GDM1 (cell line): ENCODE results near the gene RASA2.
"Not testable (repeated sequence)": the region's sequence is repeated elsewhere in the genome, so short reads cannot be mapped to it uniquely, and the experiment has no call there.

Experiments
- DNase-seq: peaks from one replicate; lab custom pipeline; 2025; lab: John Stamatoyannopoulos, UW

RASA2 gene

DNA sequence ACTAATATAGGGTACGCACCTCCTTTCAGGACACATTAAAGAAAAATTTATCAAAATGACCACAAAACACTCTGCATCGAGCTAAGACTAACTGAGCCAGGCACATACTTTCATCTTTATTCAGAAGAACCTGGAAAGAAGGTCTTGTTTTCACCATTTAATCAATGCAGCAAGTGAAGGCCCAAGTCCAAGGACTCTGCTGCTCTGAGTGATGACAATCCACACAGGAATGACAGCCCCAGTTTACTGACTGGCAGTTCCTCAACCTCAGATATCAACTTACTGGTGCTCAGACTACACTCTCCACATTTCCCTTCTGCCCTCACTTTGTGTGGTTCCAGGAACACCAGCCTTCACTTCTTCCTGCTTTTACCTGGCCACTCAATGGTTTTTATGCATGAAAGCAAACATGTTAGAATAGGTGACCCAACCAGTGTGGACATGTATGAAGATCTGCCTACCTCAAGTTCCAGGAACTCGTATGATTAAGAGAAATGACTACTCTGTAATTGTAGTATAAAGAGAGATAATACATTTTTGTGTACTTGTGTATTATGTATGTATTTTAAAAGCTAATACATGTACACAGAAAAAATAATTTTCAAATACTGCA, 29.1 kb upstream of the RASA2 start:
- no peak for DNase-seq

DNA sequence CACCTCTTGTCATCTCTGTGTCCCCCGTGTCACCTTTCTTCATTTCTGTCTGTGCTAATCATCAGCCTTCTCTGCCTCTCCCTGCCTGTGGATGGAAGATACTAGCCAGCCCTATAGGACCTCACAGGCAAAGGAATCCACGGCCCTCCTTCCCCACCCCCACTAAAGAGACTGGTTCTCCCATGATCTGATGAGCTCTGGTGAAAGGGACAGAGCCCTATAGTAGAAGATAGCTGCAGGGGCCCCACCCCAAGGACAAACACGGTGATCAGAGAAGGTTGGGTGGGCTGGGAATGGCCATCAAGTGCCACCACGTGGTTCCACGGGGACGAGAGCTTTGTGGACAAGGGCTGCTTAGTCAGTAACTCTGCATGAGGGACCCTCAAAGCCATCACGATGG, 27.8 kb upstream of the RASA2 start:
- DNase-seq = no peak

DNA sequence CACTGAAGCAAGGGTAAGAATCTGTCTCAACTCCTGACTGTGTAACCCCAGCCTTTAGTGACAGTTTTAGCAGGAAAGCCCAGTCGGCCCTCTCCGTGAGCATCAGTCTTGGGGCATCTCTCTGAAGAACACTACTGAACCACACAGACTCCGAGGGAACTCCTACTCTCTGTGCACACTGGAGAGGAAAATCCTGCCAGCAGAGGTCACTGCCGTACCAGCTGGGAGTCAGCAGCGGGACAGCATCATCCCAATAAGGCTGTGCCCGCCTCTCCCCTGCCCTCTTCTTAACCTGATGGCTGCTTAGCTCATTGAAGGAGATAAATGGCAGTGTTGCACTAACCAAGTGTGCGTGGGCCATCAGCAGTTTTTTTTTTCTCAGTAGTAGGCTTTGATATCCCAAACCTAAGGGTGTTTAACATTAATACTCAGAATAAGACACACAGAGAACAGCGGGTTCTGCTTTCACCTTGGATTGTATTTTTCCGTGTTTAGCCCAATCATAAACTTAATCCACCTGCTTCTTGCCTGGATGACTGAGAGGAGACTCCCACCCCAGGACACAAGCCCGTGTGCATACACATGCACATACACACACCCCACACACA, 26.6 kb upstream of the RASA2 start:
- DNase-seq = peak; percentile 72

DNA sequence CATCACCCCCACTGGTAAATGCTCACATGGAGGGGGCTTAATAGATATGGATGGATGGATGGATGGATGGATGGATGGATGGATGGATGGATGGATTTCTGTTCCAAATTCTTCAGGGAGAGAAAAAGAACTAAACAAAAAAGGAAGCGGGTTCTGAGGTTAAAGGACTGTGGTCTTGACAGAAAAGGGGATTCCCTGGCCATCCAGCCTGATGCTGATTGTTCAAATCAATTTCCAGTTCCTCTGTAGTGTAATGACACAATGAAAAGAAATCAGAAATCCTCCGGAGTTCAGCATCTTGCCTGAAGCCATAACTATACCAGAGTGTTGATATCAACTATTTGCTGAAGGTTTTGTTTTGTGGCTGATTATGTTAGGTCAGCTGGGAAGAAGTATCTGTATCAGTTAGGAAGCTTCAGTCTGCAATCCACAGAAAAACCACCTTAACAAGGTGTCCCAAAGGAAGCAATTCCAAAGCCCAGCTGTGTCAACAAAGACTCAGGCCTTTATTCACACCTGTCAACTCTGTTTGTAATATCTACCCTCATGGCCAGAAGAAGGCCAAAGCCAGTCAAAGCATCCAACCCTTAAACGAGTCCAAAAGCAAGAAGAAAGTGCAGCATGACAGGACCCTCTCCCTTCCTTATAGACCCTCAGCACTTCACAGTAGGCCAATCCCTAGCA, 24.5 kb upstream of the RASA2 start:
- DNase-seq = no peak

DNA sequence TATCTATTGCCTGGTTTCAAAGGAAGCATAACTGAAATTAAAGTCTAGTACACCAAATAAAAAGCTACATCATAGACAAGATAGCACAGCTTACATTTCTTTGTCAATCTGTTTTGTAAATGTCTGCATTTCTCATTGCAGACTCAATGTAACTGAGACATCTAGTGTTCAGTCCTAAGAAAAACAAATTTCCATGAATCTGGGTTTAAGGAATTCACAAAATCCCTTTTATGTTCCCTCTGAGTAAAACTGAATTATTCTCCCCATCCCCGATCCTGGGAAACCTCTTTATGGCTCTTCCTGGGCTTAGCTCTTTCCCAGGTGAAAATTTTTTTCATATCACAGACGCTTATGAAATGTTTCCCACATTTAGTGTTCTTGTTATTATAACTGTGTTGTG, 21.6 kb upstream of the RASA2 start:
- no peak for DNase-seq

DNA sequence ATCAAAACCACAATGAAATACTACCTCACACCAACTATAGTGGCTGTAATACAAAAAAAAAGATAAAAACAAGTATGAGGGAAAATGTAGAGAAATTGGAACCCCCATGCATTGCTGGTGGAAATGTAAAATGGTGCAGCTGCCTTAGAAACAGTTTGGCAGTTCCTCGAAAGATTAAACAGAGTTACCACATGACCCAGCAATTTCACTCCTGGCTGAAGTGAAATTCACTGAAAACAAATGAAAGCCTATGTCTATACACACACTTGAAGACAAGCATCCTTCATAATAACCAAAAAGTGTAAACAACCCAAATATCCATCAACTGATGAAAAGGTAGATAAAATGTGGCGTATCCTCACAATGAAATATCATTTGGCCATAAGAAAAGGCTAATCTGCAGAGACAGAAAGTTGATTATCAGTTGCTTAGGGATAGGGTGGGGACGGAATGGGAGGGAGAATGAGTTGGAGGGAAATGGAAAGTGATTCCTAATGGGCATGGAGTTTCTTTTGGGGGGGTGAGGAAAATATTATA, 20.1 kb upstream of the RASA2 start:
- DNase-seq = no peak

DNA sequence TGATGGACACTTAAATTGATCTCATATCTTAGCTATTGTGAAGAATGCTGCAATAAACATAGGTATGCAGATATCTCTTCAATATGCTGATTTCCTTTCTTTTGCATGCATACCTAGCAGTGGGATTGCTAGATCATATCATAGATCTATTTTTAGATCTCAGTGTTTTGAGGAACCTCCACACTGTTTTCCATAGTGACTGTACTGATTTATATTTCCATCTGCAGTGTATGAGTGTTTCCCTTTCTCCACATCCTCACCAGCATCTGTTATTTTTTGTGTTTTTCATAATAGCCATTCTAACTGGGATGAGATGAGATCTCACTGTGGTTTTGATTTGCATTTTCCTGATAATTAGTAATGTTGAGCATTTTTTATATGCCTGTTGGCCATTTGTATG, 17.1 kb upstream of the RASA2 start:
- no peak for DNase-seq

DNA sequence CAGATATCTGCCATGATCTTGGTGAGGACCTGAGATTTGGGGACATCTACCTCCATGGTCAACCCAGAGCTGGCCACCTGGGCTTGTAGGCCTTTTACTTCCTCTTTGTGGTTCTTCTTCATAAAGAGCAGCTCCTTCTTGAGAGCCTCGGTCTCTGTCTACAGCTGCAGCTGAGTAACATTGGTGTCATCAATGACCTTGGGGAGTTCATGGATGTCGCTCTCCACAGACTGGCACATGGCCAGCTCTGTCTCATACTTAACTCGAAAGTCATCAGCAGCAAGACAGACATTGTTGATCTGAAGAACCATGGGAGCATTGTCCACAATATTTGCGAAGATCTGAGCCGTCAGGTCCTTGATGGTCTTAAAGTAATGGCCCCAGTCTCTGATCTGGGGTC, 15.7 kb upstream of the RASA2 start:
- DNase-seq = no peak

DNA sequence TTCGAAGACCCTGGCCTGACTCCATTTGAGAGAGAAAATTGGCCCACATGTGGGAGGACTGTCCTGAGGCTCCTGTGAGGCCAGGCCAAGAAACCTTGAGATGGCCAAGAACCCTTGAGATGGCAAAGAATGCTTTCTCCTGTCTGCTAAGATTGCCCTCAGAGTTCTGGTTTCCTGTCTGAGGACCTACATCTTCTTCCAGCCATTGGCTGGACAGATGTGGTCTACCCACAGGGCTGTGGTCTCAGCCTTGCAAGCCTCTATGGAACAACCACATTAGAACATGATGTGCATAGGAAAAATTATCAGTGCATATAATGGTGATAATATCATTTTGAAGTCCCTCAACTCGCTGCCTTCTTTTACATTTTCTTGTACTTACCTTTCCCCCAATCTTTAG, 10.8 kb upstream of the RASA2 start:
- DNase-seq = peak; percentile 61

DNA sequence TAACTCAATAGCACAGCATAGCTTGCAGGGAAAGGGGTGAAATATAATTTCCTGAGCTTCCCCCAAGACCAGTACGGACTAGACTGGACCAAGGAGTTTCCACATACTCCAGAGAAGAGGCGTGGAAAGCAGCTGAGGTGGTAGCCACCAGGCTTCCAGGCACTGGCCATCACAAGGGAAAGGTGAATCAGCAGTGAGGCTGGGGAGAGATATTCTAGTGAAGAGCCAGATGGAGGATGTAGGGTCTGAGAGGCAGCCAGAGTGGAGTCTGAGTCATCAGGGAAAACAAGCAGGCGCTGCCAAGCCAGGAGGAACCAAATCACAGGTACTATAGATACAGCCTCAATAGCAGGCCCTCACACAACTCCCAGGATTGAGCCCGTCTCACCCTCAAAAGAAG, 9.6 kb upstream of the RASA2 start:
- DNase-seq = peak; percentile 21

DNA sequence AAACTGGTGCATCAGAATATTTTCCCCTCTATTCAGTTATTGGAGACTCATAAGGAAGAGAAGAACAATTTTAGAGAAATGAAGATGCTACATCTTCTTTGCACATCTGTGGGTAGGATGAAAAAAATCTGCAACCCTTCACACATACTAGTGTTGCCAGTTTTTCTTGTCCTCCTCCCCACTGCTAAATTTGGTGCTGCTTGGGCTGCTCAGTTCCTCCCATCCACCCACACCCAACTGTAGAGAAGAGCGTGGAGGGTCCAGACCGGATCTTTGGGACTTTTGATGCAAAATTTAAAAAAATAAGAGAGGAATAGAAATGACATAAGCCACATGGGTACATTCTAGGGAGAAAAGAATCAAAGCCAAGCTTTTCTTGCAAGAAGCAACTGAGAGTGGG, 8.7 kb upstream of the RASA2 start:
- DNase-seq = no peak

DNA sequence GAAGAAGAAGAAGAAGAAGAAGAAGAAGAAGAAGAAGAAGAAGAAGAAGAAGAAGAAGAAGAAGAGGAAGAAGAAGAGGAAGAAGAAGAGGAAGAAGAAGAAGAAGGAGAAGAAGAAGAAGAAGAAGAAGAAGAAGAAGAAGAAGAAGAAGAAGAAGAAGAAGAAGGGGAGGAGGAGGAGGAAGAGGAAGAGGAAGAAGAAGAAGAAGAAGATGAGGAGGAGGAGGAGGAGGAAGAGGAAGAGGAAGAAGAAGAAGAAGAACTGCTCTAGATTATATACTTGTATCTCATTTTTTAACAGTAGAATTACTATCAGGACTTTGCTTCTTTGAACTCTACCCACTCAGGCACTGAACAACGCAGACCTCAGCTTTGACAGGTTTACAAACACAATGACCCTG, 8.0 kb upstream of the RASA2 start:
- DNase-seq = not testable (repeated sequence)

DNA sequence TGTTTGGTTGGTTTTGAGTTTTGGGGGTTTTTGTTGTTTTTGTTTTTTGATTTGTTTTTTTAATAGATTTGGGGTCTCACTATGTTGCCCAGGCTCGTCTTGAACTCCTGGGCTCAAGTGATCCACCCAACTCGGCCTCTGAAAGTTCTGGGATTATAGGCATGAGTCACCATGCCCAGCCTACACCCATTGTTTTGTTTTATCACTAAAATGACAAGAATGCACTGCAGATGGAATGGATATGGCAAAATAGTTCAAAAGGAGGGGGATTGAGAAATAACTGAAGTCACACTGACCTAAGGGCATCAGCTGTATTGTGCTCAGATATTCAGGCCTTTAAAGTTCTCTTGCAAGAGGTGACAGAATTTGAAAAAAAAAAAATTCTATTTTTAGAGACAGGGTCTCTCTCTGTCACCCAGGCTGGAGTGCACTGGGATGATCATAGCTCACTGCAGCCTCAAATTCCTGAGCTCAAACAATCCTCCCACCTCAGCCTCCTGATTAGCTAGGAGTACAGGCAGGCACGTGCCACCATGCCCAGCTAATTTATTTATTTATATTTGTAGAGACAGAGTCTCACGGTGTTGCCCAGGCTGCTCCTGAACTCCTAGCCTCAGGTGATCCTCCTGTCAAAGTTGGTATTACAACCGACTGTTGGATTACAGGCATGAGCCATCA, 4.4 kb upstream of the RASA2 start:
- no peak for DNase-seq

DNA sequence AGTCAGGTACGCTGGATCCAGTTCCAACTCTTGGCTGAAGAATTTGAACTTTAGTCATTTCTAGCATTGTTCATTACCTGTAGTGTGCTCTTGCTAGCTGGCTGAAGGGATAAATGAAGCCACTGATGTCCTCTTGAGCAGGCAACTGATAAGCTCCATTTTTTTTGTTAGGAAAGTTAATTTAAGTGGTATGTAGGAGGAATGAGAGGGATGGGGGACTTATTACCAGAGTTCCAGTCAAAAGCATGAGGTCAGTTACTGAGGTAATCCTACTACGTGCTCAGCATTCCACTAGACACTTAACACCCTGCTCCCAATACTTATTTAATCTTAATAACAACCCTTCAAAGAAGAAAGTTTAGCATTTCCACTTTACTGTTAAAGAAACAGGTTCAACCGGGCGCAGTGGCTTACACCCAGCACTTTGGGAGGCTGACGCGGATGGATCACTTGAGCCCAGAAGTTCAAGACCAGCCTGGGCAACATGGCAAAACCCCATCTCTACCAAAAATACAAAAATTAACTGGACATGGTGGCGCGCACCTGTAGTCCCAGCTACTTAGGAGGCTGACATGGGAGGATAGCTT, 2.0 kb upstream of the RASA2 start:
- no peak for DNase-seq

DNA sequence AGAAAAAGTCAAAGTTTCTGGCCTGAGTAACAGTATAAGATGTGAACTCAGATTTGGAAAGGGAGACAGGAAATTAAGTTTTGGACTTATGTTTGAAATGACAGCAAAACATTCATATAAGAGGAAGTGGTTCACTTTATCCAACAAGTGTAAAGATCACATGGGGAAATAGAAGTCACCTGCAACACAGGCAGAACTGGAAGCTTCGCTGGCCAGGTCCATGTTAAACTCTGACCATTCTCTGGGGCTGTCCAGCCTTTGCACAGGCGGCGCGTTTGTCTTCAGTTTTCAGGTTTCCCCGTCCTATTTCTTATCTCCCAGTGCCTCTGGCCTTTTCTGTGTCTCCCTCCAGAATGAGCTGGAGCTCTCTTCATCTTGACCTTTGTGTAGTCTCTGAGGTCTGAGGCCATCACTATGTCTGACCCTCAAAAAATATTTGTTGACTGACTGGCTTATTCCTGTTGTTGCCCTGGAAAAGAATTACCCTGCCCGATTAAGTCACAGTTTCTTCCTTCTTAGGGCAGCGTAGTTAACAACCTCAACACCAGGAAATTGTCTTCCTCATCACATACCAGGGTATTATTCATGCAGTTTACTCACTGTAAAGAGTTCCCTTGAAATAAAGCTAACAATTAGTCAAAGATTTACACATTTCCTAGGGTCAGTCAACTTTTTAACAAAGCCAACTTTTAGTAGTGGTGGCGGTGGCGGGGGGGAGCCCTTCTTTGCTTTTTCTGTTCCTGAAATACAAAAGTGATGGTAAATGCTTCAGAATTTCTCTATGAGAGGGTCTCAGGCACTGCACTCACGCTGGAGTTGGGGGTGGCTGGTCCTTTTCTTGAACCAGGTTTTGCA, 959 bp upstream of the RASA2 start:
- DNase-seq = no peak

DNA sequence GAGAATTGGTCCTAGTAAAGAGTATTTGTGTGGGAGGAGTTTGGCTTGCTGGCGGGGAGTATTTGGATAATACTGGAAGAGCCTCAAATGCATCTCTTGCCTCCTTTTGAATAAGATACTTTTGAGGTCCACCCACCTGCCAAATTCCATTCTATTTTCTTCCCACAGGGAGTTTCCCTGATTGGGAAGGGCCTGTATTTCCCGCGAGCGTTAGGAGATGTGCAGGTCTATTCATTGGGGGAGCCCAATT, 406 bp upstream of the RASA2 start:
- DNase-seq = no peak

DNA sequence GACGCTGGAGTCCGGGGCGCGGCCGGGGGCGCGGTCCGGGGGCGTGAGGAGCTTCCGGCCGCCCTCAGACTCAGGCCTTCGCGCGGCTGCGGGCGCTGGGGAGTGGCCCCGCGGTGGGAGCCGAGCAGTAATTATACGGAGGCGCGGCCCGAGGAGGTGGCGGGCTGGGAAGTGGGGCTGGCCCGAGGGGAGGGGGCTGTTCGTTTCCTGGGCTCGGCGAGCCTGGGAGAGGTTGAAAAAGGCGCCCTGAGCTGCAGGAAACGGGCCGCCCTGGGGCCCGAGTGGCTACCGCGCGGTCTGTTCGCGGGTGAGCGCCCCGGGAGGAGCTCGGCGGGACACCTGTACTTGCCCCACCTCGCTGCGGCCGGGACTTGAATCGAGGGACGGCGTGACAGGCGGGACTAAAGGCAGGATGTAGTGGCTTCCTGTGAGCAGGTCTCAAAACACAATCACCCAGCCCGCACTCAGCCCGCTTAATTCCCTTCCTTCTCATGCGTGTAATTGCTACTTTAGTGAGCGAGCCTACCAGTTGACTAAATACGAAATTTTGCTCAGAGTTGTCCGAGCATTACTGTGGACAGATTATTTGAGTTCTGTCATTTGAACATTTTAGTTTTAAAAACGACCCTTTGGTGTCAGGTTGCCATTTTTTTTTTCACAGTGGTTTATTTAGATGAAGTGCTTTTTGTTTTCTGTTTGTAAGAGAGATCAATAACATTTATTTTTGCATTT, 860 bp downstream of the RASA2 start:
- DNase-seq = peak; percentile 58

DNA sequence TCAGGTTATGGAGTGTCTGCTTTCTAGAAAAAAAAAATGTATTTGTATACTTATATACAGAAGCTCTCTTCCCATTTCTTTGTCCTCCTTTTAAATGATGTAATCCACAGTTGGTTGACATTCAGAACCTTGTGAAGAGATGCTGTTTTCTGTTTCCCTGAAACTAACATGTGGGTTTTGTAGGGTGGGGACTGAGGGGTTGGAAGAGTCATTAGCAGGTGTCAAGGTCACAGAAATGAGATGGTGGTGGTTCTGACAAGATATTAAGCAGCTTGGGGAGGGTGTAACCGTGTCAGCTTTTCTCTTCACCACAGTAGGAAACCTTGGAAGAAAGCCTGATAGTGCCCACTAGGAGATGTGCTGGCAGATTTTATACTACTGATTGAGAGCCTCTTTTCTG, 2.4 kb downstream of the RASA2 start:
- no peak for DNase-seq

DNA sequence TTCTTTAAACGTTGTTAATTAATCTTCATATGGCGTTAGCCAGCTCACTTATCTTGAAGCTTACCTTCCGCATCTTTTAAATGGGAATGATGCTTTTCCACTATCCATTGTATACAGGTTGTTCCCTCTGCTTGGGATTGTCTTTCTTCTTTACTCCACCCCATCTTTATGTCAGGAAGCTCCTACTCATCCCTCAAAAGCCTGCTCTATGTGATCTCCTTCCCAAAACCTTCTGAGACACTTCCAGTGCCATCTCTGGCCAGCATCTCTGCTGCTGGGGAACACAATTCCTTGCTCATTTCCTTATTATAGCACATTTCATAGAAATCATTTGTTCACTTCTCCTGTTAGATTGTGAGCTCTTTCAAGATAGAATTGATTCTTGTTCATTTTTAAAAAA, 4.3 kb downstream of the RASA2 start:
- DNase-seq = no peak

DNA sequence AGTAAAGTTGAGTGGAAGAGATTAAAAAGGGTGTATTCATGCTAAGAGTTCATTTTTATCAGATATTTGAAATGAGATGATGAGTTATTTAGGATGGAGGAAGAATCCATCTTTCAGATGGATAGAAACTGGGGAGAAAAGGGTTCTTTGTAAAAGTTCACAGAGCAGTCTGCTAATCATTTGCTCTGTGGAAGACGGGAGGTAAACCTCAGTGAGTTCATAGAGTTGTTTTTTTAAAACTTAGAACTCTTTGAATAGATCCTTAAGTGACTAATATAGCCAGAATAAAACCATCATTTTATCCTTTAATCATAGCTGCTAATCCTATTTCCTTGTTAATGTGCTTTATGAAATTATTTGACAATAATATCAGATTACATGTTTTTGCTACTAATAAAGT, 5.1 kb downstream of the RASA2 start:
- no peak for DNase-seq

DNA sequence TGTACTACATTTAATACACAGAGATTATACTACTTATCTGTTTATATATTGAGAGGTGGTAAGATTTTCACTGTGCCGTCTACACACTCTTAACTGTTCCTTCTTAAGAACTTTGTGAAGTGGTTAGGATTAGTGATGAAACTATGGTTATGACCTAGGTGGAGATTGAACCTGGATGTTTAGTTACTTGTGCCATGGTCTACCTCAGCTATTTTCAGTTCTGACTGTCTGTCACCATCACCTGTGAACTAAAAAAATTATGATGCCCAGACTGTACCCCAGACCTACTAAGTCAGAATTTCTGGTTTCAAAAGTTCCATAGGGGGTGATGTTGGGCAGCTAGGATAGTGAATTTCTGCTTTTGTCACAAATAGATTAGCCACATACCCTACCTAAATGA, 6.4 kb downstream of the RASA2 start:
- DNase-seq = no peak
